Islet of Langerhans (tissue), 1 donor: ENCODE data around the gene C1QTNF8.

Experiments used
- FAIRE-seq: peaks from one replicate; lab custom pipeline; 2011; peaks lifted over from hg19 to GRCh38; lab: Jason Lieb, UNC

C1QTNF8 gene

GRCh38 chr16:1045310-1045992, 50.6 kb downstream of the C1QTNF8 start:
- FAIRE-seq, result no peak

- FAIRE-seq, result no peak
Observed at GRCh38 chr16:1044460-1045309, 51.4 kb downstream of the C1QTNF8 start.

DNA sequence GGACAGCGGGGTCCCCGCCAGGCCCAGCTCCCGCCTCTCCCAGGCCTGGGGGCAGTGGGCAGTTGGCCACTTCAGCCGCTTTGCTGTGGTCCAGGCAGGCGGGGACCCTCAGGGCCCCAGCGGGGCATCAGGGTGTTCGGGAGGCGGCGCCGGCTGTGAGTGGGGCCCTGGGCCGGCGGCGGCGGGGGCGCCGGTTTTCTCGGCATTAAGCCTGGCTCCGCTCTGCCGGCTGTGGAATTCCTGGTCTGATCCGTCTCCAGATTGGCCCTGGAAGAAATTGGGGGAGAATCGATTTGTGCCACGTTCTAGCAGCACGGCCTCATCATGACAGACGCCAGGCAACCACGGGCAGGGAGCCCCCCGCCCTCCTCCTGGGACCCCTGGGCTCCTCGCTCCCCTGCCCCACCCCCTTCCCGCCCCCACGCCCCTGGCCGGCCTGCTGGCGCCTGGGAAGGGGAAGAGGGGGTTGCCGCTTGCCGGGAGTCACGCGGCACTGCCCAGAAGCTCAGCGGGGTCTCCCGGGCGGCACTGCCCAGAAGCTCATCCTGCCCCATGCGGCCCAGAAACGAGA, 52.1 kb downstream of the C1QTNF8 start:
- FAIRE-seq, result no peak

DNA sequence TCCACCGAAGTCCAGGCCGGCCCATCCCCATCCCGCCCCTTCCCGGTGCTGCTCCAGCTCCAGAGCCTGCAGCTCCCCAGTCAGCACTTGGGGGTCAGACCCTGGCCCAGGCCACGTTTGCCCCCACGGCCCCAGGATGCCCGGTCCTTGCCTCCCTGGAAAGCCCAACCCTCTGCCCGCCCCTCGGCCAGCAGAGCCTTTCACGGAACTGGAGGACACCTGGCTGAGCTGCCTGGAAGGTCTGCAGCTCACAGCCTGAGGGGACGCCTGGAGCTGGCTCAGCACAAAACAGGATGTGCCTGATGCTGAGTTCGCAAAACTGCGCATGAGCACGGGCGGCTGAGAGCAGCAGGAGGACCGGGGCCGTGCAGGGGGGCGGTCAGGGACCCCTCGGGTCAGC, 53.2 kb downstream of the C1QTNF8 start:
- FAIRE-seq, result no peak

- no peak for FAIRE-seq
Observed at GRCh38 chr16:1042049-1042744, 53.8 kb downstream of the C1QTNF8 start.

GRCh38 chr16:1040346-1040745, 55.7 kb downstream of the C1QTNF8 start:
- FAIRE-seq, result no peak

GRCh38 chr16:1039762-1040161, 56.3 kb downstream of the C1QTNF8 start:
- FAIRE-seq, result no peak

- no peak for FAIRE-seq
Observed at GRCh38 chr16:1038932-1039331, 57.1 kb downstream of the C1QTNF8 start.
